Prostate gland (tissue), 2 donors: ENCODE results near the gene ONECUT2.

Experiments used
- CTCF ChIP-seq, 4 experiments: fragments of 200-600 bp in 2 of 4; fragments of 450-650 bp in 2 of 4; sonication (generic) in 2 of 4; IDR thresholded peaks; 1 replicate in 3 of 4; 2 replicates in 1 of 4; pipeline ENCODE4 v1.5.1; 2016 to 2019; ENCODE audit warnings: antibody characterized with exemption in 4 of 4, mild to moderate bottlenecking in 2 of 4, moderate library complexity in 2 of 4
- POLR2AphosphoS5 ChIP-seq: sonication (generic); formaldehyde crosslinking; IDR thresholded peaks from one replicate; pipeline ENCODE4 v1.6.1; 2017; ENCODE audit warnings: antibody characterized with exemption

- TF ChIP-seq CTCF (IDR thresholded peaks at IDR 0.05), result no peak
- no peak for TF ChIP-seq POLR2AphosphoS5
Measured at GRCh38 chr18:57469884-57470283, 34.7 kb downstream of the ONECUT2 start.
